Activated naive CD8-positive, alpha-beta T cell treated with anti-CD3 and anti-CD28 coated beads, Interleukin-2, amount 50 U/mL, for 24 hours (primary cell): ENCODE results near the gene DDX23.
"Not testable (repeated sequence)": the region's sequence is repeated elsewhere in the genome, so short reads cannot be mapped to it uniquely, and the experiment has no call there.

Experiments
- ATAC-seq: fragments of 150-1000 bp; cut with Tn5 transposase; one replicate; pipeline ENCODE4 v1.10.0; 2021
- DNase-seq: peaks from one replicate; pipeline ENCODE4 v3.0.0; 2021
- H3K27ac Mint-ChIP-seq: one replicate; pipeline ENCODE4 v1.8.0; 2021; ENCODE audit warnings: mild to moderate bottlenecking, mixed read lengths
- H3K27me3 Mint-ChIP-seq: one replicate; pipeline ENCODE4 v1.8.0; 2021; ENCODE audit warnings: mixed read lengths
- H3K36me3 Mint-ChIP-seq: one replicate; pipeline ENCODE4 v1.8.0; 2021; ENCODE audit warnings: low read depth, mixed read lengths
- H3K4me1 Mint-ChIP-seq: one replicate; pipeline ENCODE4 v1.8.0; 2021; ENCODE audit warnings: mixed read lengths
- H3K4me3 Mint-ChIP-seq: one replicate; pipeline ENCODE4 v1.8.0; 2021; ENCODE audit warnings: mild to moderate bottlenecking, moderate library complexity, mixed read lengths
- H3K9me3 Mint-ChIP-seq: one replicate; pipeline ENCODE4 v1.8.0; 2021; ENCODE audit warnings: mixed read lengths

DDX23 gene

GRCh38 chr12:48852734-48853688 is 1.0 kb upstream of the DDX23 start:
- ATAC-seq (peak; percentile 31), DNase-seq (peak; percentile 89)
- Mint-ChIP-seq H3K27ac (peak overlapping the region; percentile 96), H3K9me3 (no peaks in the 10 kb centered on the region), H3K4me3 (peak overlapping the region; percentile 92), H3K36me3 (peaks cover 16% of the 10 kb centered on the region), H3K4me1 (peaks cover 33% of the 10 kb centered on the region), H3K27me3 (no peaks in the 10 kb centered on the region)

- H3K9me3 Mint-ChIP-seq, H3K27ac Mint-ChIP-seq, H3K27me3 Mint-ChIP-seq, DNase-seq, H3K4me3 Mint-ChIP-seq, ATAC-seq, H3K4me1 Mint-ChIP-seq: not testable (repeated sequence)
- H3K36me3 Mint-ChIP-seq = peaks cover 39% of the 10 kb centered on the region
Observed at GRCh38 chr12:48842021-48842420, 9.9 kb downstream of the DDX23 start.

DNA sequence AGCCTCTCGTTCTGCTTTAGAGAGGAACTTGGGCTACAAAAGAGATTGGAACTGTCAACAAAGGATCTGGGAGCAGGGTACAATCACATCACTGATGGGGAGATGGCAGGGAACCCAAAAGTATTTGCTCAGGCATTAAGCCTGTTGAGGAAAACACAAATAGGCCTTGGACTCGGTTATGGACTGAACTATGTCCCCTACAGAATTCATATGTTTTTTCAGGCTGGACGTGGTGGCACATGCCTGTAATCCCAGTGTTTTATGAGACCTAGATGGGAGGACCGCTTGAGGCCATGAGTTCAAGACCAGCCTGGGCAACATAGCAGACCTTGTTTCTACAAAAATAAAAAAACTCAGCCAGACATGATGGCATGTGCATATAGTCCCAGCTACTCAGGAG is 13.9 kb downstream of the DDX23 start:
- peaks cover 51% of the 10 kb centered on the region for H3K36me3 Mint-ChIP-seq
- ATAC-seq = no peak
- H3K9me3 Mint-ChIP-seq = no peaks in the 10 kb centered on the region
- peak overlapping the region; percentile 1 for H3K27ac Mint-ChIP-seq
- no peak for DNase-seq
- H3K27me3 Mint-ChIP-seq = no peaks in the 10 kb centered on the region
- no peak overlapping the region for H3K4me3 Mint-ChIP-seq
- H3K4me1 Mint-ChIP-seq = no peaks in the 10 kb centered on the region

DNA sequence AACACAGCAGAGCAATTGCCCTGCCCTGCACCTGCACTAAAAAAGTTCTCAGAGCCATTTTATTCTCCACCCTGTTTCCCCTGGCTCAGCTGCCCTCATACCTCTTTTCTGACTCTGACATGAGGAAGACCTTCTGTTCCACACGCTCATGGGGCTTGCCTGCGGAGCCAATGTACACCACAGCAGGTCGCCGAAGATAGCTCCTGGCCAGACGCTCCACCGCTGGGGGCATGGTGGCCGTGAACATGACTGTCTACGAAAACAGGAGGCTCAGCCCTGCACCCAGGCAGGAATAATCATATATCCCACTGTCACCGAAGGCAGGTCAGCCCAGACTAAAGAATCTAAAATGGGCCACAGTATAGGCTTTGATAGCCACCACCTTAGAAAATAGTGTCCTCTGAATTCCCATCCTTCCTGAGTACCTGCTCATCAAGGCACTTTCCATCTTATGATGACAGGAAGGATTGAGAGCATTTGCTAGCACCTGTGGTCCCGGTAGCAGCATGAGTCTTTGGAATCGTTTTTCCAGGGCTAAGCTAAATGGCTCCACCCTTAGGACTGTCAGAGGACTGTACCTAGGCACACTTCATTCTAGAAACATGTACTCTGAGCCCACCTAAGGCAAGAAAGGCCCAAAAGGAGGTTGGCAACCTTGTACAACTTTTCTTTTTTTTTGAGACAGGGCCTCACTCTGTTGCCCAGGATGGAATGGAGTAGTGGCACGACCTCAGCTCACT is 19.5 kb downstream of the DDX23 start:
- Mint-ChIP-seq H3K36me3 (peaks cover 56% of the 10 kb centered on the region), H3K4me3 (no peak overlapping the region), H3K27me3 (no peaks in the 10 kb centered on the region), H3K27ac (no peak overlapping the region), H3K9me3 (no peaks in the 10 kb centered on the region), H3K4me1 (no peaks in the 10 kb centered on the region)
- ATAC-seq = no peak
- DNase-seq = no peak

DNA sequence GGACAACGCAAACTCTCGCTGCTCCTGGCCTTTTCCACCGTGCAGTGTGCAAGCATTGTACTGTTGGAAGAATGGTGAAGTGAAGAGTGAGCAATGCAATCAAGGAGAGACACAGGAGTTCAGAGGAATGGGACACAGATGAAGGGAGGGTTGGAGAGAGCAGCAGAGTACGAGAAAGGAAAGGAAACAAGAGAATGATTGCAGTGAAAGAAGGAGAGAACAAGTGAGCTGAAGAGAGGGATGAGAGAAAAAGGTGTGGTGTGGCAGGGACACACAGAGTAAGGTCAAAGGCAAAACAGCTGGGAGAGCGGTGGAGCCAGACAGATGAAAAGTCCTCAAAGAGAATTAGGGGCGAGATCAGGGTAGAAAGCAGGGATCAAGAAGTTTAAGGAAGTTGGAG is 20.7 kb downstream of the DDX23 start:
- no peaks in the 10 kb centered on the region for H3K9me3 Mint-ChIP-seq
- no peak for DNase-seq
- H3K4me3 Mint-ChIP-seq = no peak overlapping the region
- no peak overlapping the region for H3K27ac Mint-ChIP-seq
- H3K27me3 Mint-ChIP-seq = no peaks in the 10 kb centered on the region
- H3K36me3 Mint-ChIP-seq = peaks cover 44% of the 10 kb centered on the region
- no peaks in the 10 kb centered on the region for H3K4me1 Mint-ChIP-seq
- ATAC-seq = no peak

GRCh38 chr12:48828841-48829575 is 23.0 kb downstream of the DDX23 start:
- Mint-ChIP-seq H3K27ac (no peak overlapping the region), H3K4me3 (no peak overlapping the region)
- ATAC-seq = no peak

DNA sequence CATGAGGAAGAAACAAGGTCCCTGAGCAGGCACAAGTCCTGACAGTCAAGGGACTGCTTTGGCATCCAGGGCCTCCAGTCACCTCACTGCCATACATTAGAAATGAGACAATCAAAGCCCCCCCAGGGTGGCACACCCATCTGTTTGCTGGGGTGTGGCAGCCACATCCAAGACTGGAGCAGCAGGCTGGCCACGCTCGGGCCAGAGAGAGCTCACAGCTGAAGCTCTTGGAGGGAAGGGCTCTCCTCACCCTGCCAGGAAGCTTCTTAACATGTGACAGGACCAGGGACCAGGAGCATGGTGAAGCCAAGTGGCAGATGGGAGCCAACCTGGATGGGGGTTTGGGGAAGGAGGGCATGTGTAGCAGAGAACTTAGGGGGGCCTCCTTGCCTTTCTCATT is 23.7 kb downstream of the DDX23 start:
- Mint-ChIP-seq H3K36me3 (peaks cover 28% of the 10 kb centered on the region), H3K27ac (no peak overlapping the region), H3K9me3 (no peaks in the 10 kb centered on the region), H3K4me3 (no peak overlapping the region), H3K27me3 (no peaks in the 10 kb centered on the region), H3K4me1 (no peaks in the 10 kb centered on the region)
- no peak for DNase-seq
- no peak for ATAC-seq

More at GRCh38 chr12:48828841-48829575, 23.0 kb downstream of the DDX23 start:
- H3K36me3 Mint-ChIP-seq = peaks cover 34% of the 10 kb centered on the region
- no peaks in the 10 kb centered on the region for H3K27me3 Mint-ChIP-seq
- H3K9me3 Mint-ChIP-seq = no peaks in the 10 kb centered on the region
- no peaks in the 10 kb centered on the region for H3K4me1 Mint-ChIP-seq
- no peak for DNase-seq

- H3K27me3 Mint-ChIP-seq = no peaks in the 10 kb centered on the region
- no peaks in the 10 kb centered on the region for H3K9me3 Mint-ChIP-seq
- ATAC-seq (no peak), DNase-seq (no peak)
- H3K4me3 Mint-ChIP-seq = no peak overlapping the region
- peaks cover 25% of the 10 kb centered on the region for H3K36me3 Mint-ChIP-seq
- H3K4me1 Mint-ChIP-seq = no peaks in the 10 kb centered on the region
- H3K27ac Mint-ChIP-seq = no peak overlapping the region
Observed at GRCh38 chr12:48827513-48828096, 24.4 kb downstream of the DDX23 start.

- Mint-ChIP-seq H3K4me1 (no peaks in the 10 kb centered on the region), H3K9me3 (no peaks in the 10 kb centered on the region), H3K27ac (no peak overlapping the region), H3K36me3 (peaks cover 20% of the 10 kb centered on the region), H3K4me3 (no peak overlapping the region), H3K27me3 (no peaks in the 10 kb centered on the region)
- ATAC-seq (no peak), DNase-seq (no peak)
Observed at GRCh38 chr12:48827026-48827425, 24.9 kb downstream of the DDX23 start.

DNA sequence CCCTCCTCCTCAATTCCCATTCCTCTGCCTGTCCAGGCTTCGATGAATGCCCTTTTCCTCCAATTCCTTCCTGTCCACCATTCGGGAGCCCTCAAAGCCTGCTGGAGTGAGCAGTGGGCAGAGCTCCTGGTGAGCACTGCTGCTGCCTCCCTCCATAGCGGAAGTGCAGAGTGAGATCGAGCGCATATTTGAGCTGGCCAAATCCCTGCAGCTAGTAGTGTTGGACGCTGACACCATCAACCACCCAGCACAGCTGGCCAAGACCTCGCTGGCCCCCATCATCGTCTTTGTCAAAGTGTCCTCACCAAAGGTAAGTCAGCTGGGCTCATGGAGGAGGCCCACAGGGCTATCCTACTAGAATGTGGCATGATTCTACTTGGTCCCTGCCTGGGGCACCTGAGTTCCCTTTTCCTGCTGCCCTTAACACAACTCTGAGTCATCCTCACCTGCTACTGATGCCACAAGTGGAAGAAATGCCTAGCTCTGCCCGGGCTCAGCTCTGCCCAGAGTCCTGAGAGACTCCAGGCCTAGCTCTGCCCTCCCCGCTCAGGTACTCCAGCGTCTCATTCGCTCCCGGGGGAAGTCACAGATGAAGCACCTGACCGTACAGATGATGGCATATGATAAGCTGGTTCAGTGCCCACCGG is 25.6 kb downstream of the DDX23 start:
- H3K36me3 Mint-ChIP-seq = peaks cover 14% of the 10 kb centered on the region
- DNase-seq (no peak), ATAC-seq (no peak)
- H3K27ac Mint-ChIP-seq = no peak overlapping the region
- H3K9me3 Mint-ChIP-seq = no peaks in the 10 kb centered on the region
- H3K4me1 Mint-ChIP-seq = no peaks in the 10 kb centered on the region
- H3K4me3 Mint-ChIP-seq = no peak overlapping the region
- H3K27me3 Mint-ChIP-seq = no peaks in the 10 kb centered on the region

- Mint-ChIP-seq H3K36me3 (peaks cover 7% of the 10 kb centered on the region), H3K27me3 (no peaks in the 10 kb centered on the region), H3K27ac (no peak overlapping the region), H3K9me3 (no peaks in the 10 kb centered on the region), H3K4me3 (no peak overlapping the region), H3K4me1 (no peaks in the 10 kb centered on the region)
- ATAC-seq (no peak), DNase-seq (no peak)
Observed at GRCh38 chr12:48824905-48825304, 27.1 kb downstream of the DDX23 start.

GRCh38 chr12:48824112-48824511 is 27.9 kb downstream of the DDX23 start:
- Mint-ChIP-seq H3K4me1 (no peaks in the 10 kb centered on the region), H3K27ac (no peak overlapping the region), H3K27me3 (peaks cover 3% of the 10 kb centered on the region), H3K36me3 (peaks cover 5% of the 10 kb centered on the region), H3K4me3 (no peak overlapping the region), H3K9me3 (no peaks in the 10 kb centered on the region)
- ATAC-seq (no peak), DNase-seq (no peak)

DNA sequence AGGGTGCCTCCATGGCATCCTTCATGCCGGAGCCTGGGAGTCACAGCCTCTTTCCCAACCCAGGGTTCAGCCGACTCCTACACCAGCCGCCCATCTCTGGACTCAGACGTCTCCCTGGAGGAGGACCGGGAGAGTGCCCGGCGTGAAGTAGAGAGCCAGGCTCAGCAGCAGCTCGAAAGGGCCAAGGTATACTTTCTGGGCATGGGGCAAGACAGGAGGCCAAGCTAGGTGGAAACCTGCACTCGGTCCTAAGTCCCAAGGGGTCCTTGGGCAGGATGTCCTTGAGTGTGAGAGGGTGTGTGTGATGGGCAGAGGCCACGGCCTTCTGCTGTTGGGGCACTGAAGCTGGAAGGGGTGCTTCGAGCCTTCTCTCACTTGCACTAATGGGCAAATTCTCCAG is 28.7 kb downstream of the DDX23 start:
- H3K27me3 Mint-ChIP-seq = peaks cover 7% of the 10 kb centered on the region
- no peaks in the 10 kb centered on the region for H3K36me3 Mint-ChIP-seq
- no peak for ATAC-seq
- no peaks in the 10 kb centered on the region for H3K9me3 Mint-ChIP-seq
- no peak overlapping the region for H3K27ac Mint-ChIP-seq
- no peak for DNase-seq
- peaks cover 2% of the 10 kb centered on the region for H3K4me1 Mint-ChIP-seq
- no peak overlapping the region for H3K4me3 Mint-ChIP-seq

DNA sequence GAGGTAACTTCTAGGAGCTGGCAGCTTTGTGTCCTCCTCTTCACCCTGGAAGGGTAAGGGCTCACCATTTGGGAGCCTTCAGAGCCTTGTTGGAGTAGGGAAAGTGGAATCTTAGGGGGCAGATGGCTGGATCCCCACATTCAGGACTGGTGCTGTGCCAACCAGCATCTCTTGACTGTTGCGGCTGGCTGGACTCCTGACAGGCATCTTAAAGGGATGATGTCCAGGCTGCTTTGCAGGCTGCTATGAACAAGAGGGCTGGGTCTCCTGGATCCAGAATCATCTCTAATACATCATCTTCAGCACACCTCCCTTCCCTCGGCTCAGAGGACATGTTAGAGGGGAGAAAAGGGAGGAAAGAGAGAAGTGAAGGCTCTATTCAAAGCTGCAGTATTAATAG is 29.3 kb downstream of the DDX23 start:
- Mint-ChIP-seq H3K36me3 (no peaks in the 10 kb centered on the region), H3K4me1 (peaks cover 5% of the 10 kb centered on the region), H3K27ac (no peak overlapping the region), H3K4me3 (no peak overlapping the region), H3K27me3 (peaks cover 12% of the 10 kb centered on the region), H3K9me3 (no peaks in the 10 kb centered on the region)
- DNase-seq = no peak
- no peak for ATAC-seq
